Right atrium auricular region (tissue), 2 donors: Measurements from ENCODE around the gene GPR152. TPM values are rescaled to one million over a fixed set of nuclear protein-coding genes. Genes with fewer than 3 reads are reported as not detected.

Experiments used
- DNase-seq: peaks from one replicate; pipeline ENCODE4 v3.0.0-alpha.2; 2019; ENCODE audit warnings: low spot score
- H3K27ac ChIP-seq, 2 donors: fragments of 200-600 bp; sonication (generic); 1 replicate in 1 of 2; 2 replicates in 1 of 2; pipeline ENCODE4 v1.5.1; 2016 to 2019
- H3K27me3 ChIP-seq, 2 donors: fragments of 200-600 bp; sonication (generic); one replicate each; pipeline versions ENCODE4 v1.5.1 to v1.6.0; 2017 to 2019
- H3K36me3 ChIP-seq: fragments of 200-600 bp; sonication (generic); one replicate; pipeline ENCODE4 v1.5.1; 2016
- H3K4me1 ChIP-seq, 2 donors: fragments of 200-600 bp; sonication (generic); one replicate each; pipeline versions ENCODE4 v1.5.1 to v1.6.0; 2017 to 2019
- H3K4me3 ChIP-seq, 2 donors: fragments of 200-600 bp; sonication (generic); 1 replicate in 1 of 2; 2 replicates in 1 of 2; pipeline ENCODE4 v1.5.1; 2017 to 2019; ENCODE audit warnings: mild to moderate bottlenecking in 1 of 2, moderate library complexity in 1 of 2
- H3K9me3 ChIP-seq, 2 donors: fragments of 200-600 bp; sonication (generic); one replicate each; pipeline ENCODE4 v1.5.1; 2019
- CTCF ChIP-seq, 2 donors: fragments of 200-600 bp; sonication (generic); IDR thresholded peaks; one replicate each; pipeline ENCODE4 v1.5.1; 2019; ENCODE audit warnings: antibody characterized with exemption in 2 of 2
- total RNA-seq, 2 donors: library from RNA; depleted of rRNA; stranded (reverse); fragments of >200 nt; gene quantifications; one replicate each; pipeline ENCODE4 v1.1.0, GENCODE V29; 2016

The GPR152 gene
- total RNA-seq, 2 donors from 2014 or later, result not detected

- no peaks in the 10 kb centered on the region for H3K9me3 ChIP-seq
- DNase-seq, result no peak
- H3K36me3 ChIP-seq, result no peaks in the 10 kb centered on the region
- H3K4me1 ChIP-seq, result peaks cover 0 to 58% of the 10 kb centered on the region in 2 donors
- peak within 1 kb of the TSS; percentile 33 to 42 for H3K4me3 ChIP-seq
- TF ChIP-seq CTCF (IDR thresholded peaks at IDR 0.05), result no peak
- H3K27me3 ChIP-seq, result no peaks in the 10 kb centered on the region
- H3K27ac ChIP-seq, result peak within 1 kb of the TSS; percentile 76 to 87
Measured at GRCh38 chr11:67415501-67416304, 36.8 kb downstream of the GPR152 start, which contains the start of gene CARNS1. TSS of gene CARNS1 (plus strand) at chr11:67415678. CDS start at chr11:67416200, 522 bp downstream.

- Histone ChIP-seq H3K4me1 (peaks cover 0 to 45% of the 10 kb centered on the region in 2 donors), H3K27me3 (no peaks in the 10 kb centered on the region), H3K36me3 (no peaks in the 10 kb centered on the region), H3K27ac (no peak overlapping the region), H3K4me3 (no peak overlapping the region), H3K9me3 (no peaks in the 10 kb centered on the region)
- DNase-seq, result no peak
- no peak for TF ChIP-seq CTCF (IDR thresholded peaks at IDR 0.05)
Measured at GRCh38 chr11:67413266-67413849, 39.2 kb downstream of the GPR152 start.

GRCh38 chr11:67412495-67413179 lies 39.9 kb downstream of the GPR152 start:
- Histone ChIP-seq H3K9me3 (no peaks in the 10 kb centered on the region), H3K4me1 (peaks cover 0 to 45% of the 10 kb centered on the region in 2 donors), H3K4me3 (no peak overlapping the region), H3K27ac (no peak overlapping the region), H3K27me3 (no peaks in the 10 kb centered on the region), H3K36me3 (no peaks in the 10 kb centered on the region)
- DNase-seq, result no peak
- TF ChIP-seq CTCF (IDR thresholded peaks at IDR 0.05), result no peak

- no peak for TF ChIP-seq CTCF (IDR thresholded peaks at IDR 0.05)
- Histone ChIP-seq H3K4me3 (no peak overlapping the region), H3K27me3 (no peaks in the 10 kb centered on the region), H3K4me1 (peaks cover 0 to 45% of the 10 kb centered on the region in 2 donors), H3K9me3 (no peaks in the 10 kb centered on the region), H3K27ac (no peak overlapping the region), H3K36me3 (no peaks in the 10 kb centered on the region)
- no peak for DNase-seq
Measured at GRCh38 chr11:67411785-67412152, 40.8 kb downstream of the GPR152 start.

- no peak overlapping the region for H3K4me3 ChIP-seq
- no peaks in the 10 kb centered on the region for H3K36me3 ChIP-seq
- H3K4me1 ChIP-seq, result peaks cover 0 to 44% of the 10 kb centered on the region in 2 donors
- H3K27ac ChIP-seq, result no peak overlapping the region
- DNase-seq, result no peak
- no peaks in the 10 kb centered on the region for H3K9me3 ChIP-seq
- H3K27me3 ChIP-seq, result no peaks in the 10 kb centered on the region
- TF ChIP-seq CTCF (IDR thresholded peaks at IDR 0.05), result no peak
Measured at GRCh38 chr11:67410984-67411784, 41.3 kb downstream of the GPR152 start.
